ENCODE results near the gene CADPS2. TPM values are rescaled to one million over a fixed set of nuclear protein-coding genes. Genes with fewer than 3 reads are reported as not detected.

Gene CADPS2
- total and polyA plus RNA-seq, 10 of the 15 experiments (the other 5 are each of a cell fraction or from before 2014, with no cell fraction given) = 0.05 to 7.5 (median 0.25) TPM

DNA sequence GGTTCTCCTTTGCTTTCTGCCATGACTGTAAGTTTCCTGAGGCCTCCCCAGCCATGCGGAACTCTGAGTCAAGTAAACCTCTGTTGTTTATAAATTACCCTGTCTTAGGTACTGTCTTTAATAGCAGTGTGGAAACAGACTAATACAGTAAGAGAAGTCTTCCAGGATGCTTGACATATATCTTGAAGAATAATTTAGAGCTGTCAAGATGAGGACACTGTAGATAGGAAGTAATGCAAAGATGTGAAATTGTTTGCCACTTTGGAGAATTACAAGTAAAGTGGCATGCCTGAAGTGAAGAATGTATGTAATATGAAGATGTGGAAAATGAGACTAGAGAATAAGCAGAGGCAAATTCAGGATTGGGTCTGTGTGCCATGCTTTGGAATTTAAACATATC, 2.9 kb upstream of the CADPS2 start (continued):
- TF ChIP-seq, protein P1, sequence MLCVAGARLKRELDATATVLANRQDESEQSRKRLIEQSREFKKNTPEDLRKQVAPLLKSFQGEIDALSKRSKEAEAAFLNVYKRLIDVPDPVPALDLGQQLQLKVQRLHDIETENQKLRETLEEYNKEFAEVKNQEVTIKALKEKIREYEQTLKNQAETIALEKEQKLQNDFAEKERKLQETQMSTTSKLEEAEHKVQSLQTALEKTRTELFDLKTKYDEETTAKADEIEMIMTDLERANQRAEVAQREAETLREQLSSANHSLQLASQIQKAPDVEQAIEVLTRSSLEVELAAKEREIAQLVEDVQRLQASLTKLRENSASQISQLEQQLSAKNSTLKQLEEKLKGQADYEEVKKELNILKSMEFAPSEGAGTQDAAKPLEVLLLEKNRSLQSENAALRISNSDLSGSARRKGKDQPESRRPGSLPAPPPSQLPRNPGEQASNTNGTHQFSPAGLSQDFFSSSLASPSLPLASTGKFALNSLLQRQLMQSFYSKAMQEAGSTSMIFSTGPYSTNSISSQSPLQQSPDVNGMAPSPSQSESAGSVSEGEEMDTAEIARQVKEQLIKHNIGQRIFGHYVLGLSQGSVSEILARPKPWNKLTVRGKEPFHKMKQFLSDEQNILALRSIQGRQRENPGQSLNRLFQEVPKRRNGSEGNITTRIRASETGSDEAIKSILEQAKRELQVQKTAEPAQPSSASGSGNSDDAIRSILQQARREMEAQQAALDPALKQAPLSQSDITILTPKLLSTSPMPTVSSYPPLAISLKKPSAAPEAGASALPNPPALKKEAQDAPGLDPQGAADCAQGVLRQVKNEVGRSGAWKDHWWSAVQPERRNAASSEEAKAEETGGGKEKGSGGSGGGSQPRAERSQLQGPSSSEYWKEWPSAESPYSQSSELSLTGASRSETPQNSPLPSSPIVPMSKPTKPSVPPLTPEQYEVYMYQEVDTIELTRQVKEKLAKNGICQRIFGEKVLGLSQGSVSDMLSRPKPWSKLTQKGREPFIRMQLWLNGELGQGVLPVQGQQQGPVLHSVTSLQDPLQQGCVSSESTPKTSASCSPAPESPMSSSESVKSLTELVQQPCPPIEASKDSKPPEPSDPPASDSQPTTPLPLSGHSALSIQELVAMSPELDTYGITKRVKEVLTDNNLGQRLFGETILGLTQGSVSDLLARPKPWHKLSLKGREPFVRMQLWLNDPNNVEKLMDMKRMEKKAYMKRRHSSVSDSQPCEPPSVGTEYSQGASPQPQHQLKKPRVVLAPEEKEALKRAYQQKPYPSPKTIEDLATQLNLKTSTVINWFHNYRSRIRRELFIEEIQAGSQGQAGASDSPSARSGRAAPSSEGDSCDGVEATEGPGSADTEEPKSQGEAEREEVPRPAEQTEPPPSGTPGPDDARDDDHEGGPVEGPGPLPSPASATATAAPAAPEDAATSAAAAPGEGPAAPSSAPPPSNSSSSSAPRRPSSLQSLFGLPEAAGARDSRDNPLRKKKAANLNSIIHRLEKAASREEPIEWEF (IDR thresholded peaks at IDR 0.05; ENCODE audit: insufficient replicate concordance, low read depth, low read length) = no peak
- no peak for TF ChIP-seq STAT1 (conservative IDR thresholded peaks at IDR 0.05)

DNA sequence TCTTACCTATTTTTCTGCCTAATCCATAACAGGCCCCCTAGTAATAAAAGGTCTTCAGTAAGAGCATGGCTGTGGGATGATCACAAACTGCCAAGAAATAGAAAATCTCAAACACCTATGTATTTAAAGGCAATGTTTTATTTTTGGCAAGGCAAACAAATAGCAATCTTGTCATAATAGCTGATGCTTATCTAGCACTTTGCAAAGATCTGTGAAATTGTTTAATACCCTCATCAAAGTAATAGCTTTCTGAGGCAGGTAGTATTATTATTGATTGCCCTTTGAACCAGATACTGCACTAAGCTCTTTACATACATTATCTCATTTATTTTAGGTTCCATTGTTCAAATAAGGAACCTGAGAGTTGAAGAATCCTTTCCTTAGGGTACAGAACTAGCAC, 1.6 kb upstream of the CADPS2 start:
- H3K79me2 ChIP-seq (ENCODE audit: control insufficient read depth, insufficient read depth, low read length) = no peaks in the 10 kb centered on the region
- H3K9ac ChIP-seq (ENCODE audit: control insufficient read depth, insufficient read depth, low read length) = no peak overlapping the region
- H3K27ac ChIP-seq (ENCODE audit: control insufficient read depth, insufficient read depth) = no peak overlapping the region
- ChIA-PET POLR2A (no interaction called here), CTCF (interaction anchor here (0.8 to 2.1 kb wide), 2 partner anchors 85 to 198 kb away, joined by 3 to 9 read pairs; no protein-coding TSS in a partner anchor), RAD21 (ENCODE audit: unreplicated experiment) (interaction anchor here (1.1 kb wide), 1 partner anchor 174 kb away, joined by 3 read pairs; no protein-coding TSS in a partner anchor), SMC1A (ENCODE audit: uncharacterized antibody, unreplicated experiment) (interaction anchor here (2.3 kb wide), 1 partner anchor 23 kb away, joined by 5 read pairs; no protein-coding TSS in a partner anchor)
- no peaks in the 10 kb centered on the region for H3K9me3 ChIP-seq (replicated peaks; ENCODE audit: control insufficient read depth, insufficient read depth, low read length)
- H4K20me1 ChIP-seq (ENCODE audit: control insufficient read depth, insufficient read depth) = no peaks in the 10 kb centered on the region
- H3K4me1 ChIP-seq (ENCODE audit: control insufficient read depth, insufficient read depth, low read length) = no peaks in the 10 kb centered on the region; the same call in 1 of the 2 replicates
- H2AFZ ChIP-seq (ENCODE audit: control insufficient read depth, low read depth, low read length) = no peak overlapping the region
- H3K4me2 ChIP-seq (ENCODE audit: control insufficient read depth, insufficient read depth) = no peak overlapping the region
- DNase-seq (ENCODE audit: low read depth, low spot score) = no peak
- BruUV-seq (replicated peaks) = no TSS peak
- peaks cover 6 to 10% of the 10 kb centered on the region in 2 experiments; a peak in 3 of 4 replicates for H3K27me3 ChIP-seq (replicated peaks in 1 of 2; ENCODE audit: control insufficient read depth in 2 of 2, insufficient read depth in 2 of 2, low read length in 1 of 2)
- peak; percentile 41 for FAIRE-seq
- in situ Hi-C loops (cut with MboI) = no loop called here
- intact Hi-C loops (cut with micrococcal nuclease; ENCODE audit: unreplicated experiment) = loop anchor here (5.0 kb wide), 2 partner anchors 86 to 346 kb away; no protein-coding TSS in a partner anchor
- H3K36me3 ChIP-seq (ENCODE audit: control insufficient read depth in 2 of 2, insufficient read depth in 2 of 2, low read length in 1 of 2) = no peaks in the 10 kb centered on the region
- no peak for ATAC-seq
- H3K4me3 ChIP-seq = no peak overlapping the region
- no peak for TF ChIP-seq PML (IDR thresholded peaks at IDR 0.05; ENCODE audit: low read length)
- TF ChIP-seq LARP7 (IDR thresholded peaks at IDR 0.05) = no peak
- no peak for TF ChIP-seq EP300 (IDR thresholded peaks at IDR 0.05; ENCODE audit: borderline replicate concordance in 1 of 2, control insufficient read depth in 1 of 2, low read depth in 2 of 2, low read length in 2 of 2)
- no peak for TF ChIP-seq ZNF207 (IDR thresholded peaks at IDR 0.05; ENCODE audit: borderline replicate concordance)
- no peak for TF ChIP-seq MEF2B (IDR thresholded peaks at IDR 0.05; ENCODE audit: partially characterized antibody, poor library complexity, severe bottlenecking)
- TF ChIP-seq PAX8 (IDR thresholded peaks at IDR 0.05) = no peak
- TF ChIP-seq TCF3 (IDR thresholded peaks at IDR 0.05; ENCODE audit: borderline replicate concordance, insufficient read depth, low read depth, low read length) = no peak
- no peak for TF ChIP-seq SRF (IDR thresholded peaks at IDR 0.05; ENCODE audit: low read depth in 2 of 2, low read length in 2 of 2)
- no peak for TF ChIP-seq GABPA (IDR thresholded peaks at IDR 0.05; ENCODE audit: low read depth)
- TF ChIP-seq, protein P2, sequence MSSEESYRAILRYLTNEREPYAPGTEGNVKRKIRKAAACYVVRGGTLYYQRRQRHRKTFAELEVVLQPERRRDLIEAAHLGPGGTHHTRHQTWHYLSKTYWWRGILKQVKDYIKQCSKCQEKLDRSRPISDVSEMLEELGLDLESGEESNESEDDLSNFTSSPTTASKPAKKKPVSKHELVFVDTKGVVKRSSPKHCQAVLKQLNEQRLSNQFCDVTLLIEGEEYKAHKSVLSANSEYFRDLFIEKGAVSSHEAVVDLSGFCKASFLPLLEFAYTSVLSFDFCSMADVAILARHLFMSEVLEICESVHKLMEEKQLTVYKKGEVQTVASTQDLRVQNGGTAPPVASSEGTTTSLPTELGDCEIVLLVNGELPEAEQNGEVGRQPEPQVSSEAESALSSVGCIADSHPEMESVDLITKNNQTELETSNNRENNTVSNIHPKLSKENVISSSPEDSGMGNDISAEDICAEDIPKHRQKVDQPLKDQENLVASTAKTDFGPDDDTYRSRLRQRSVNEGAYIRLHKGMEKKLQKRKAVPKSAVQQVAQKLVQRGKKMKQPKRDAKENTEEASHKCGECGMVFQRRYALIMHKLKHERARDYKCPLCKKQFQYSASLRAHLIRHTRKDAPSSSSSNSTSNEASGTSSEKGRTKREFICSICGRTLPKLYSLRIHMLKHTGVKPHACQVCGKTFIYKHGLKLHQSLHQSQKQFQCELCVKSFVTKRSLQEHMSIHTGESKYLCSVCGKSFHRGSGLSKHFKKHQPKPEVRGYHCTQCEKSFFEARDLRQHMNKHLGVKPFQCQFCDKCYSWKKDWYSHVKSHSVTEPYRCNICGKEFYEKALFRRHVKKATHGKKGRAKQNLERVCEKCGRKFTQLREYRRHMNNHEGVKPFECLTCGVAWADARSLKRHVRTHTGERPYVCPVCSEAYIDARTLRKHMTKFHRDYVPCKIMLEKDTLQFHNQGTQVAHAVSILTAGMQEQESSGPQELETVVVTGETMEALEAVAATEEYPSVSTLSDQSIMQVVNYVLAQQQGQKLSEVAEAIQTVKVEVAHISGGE (CRISPR knock-in tag; IDR thresholded peaks at IDR 0.05) = no peak
- TF ChIP-seq SMC3 (IDR thresholded peaks at IDR 0.05; ENCODE audit: borderline replicate concordance, low read length) = no peak
- no peak for TF ChIP-seq CHD1 (IDR thresholded peaks at IDR 0.05; ENCODE audit: low read depth, low read length)
